ENCODE data around the gene AP3S1. TPM values are rescaled to one million over a fixed set of nuclear protein-coding genes. Genes with fewer than 3 reads are reported as not detected.

The AP3S1 gene
- total RNA-seq, 1 experiment from 2014 or later, result 60.8 TPM

- TF ChIP-seq, protein P1, sequence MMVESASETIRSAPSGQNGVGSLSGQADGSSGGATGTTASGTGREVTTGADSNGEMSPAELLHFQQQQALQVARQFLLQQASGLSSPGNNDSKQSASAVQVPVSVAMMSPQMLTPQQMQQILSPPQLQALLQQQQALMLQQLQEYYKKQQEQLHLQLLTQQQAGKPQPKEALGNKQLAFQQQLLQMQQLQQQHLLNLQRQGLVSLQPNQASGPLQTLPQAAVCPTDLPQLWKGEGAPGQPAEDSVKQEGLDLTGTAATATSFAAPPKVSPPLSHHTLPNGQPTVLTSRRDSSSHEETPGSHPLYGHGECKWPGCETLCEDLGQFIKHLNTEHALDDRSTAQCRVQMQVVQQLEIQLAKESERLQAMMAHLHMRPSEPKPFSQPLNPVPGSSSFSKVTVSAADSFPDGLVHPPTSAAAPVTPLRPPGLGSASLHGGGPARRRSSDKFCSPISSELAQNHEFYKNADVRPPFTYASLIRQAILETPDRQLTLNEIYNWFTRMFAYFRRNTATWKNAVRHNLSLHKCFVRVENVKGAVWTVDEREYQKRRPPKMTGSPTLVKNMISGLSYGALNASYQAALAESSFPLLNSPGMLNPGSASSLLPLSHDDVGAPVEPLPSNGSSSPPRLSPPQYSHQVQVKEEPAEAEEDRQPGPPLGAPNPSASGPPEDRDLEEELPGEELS (CRISPR knock-in tag; IDR thresholded peaks at IDR 0.05), result no peak
- TF ChIP-seq NFYB (CRISPR knock-in tag; conservative IDR thresholded peaks at IDR 0.05; ENCODE audit: low read depth) (no peak), ETV6 (CRISPR knock-in tag; IDR thresholded peaks at IDR 0.05) (no peak)
Observed at GRCh38 chr5:115854139-115854538, 12.4 kb downstream of the AP3S1 start (continued).

GRCh38 chr5:115855959-115856358, 14.2 kb downstream of the AP3S1 start:
- no peak for DNase-seq (ENCODE audit: low spot score)
- Mint-ChIP-seq H3K4me3 (no peak overlapping the region), H3K4me1 (peaks cover 43% of the 10 kb centered on the region), H3K36me3 (peaks cover 14% of the 10 kb centered on the region), H3K27ac (no peak overlapping the region), H3K9me3 (peaks cover 15% of the 10 kb centered on the region), H3K27me3 (ENCODE audit: low read depth) (no peaks in the 10 kb centered on the region; the same call in 1 of the 2 replicates)
- CTCF ChIA-PET, result interaction anchor here (0.7 kb wide), 1 partner anchor 20 kb away, joined by 3 read pairs; no protein-coding TSS in a partner anchor
- POLR2A ChIA-PET, result no interaction called here
- no peak for TF ChIP-seq ZNF423 (CRISPR knock-in tag; IDR thresholded peaks at IDR 0.05)
- no peak for TF ChIP-seq FOXJ3 (CRISPR knock-in tag; IDR thresholded peaks at IDR 0.05; ENCODE audit: borderline replicate concordance)
- TF ChIP-seq MXD4 (CRISPR knock-in tag; IDR thresholded peaks at IDR 0.05; ENCODE audit: borderline replicate concordance), result no peak
- TF ChIP-seq CBFB (CRISPR knock-in tag; IDR thresholded peaks at IDR 0.05; ENCODE audit: low read depth), result no peak
- TF ChIP-seq, protein P2, sequence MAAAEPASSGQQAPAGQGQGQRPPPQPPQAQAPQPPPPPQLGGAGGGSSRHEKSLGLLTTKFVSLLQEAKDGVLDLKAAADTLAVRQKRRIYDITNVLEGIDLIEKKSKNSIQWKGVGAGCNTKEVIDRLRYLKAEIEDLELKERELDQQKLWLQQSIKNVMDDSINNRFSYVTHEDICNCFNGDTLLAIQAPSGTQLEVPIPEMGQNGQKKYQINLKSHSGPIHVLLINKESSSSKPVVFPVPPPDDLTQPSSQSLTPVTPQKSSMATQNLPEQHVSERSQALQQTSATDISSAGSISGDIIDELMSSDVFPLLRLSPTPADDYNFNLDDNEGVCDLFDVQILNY (CRISPR knock-in tag; IDR thresholded peaks at IDR 0.05), result no peak
- TF ChIP-seq USF1 (CRISPR knock-in tag; IDR thresholded peaks at IDR 0.05), result no peak
- TF ChIP-seq, protein P3, sequence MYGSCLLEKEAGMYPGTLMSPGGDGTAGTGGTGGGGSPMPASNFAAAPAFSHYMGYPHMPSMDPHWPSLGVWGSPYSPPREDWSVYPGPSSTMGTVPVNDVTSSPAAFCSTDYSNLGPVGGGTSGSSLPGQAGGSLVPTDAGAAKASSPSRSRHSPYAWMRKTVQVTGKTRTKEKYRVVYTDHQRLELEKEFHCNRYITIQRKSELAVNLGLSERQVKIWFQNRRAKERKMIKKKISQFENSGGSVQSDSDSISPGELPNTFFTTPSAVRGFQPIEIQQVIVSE (CRISPR knock-in tag; IDR thresholded peaks at IDR 0.05; ENCODE audit: borderline replicate concordance), result no peak
- no peak for TF ChIP-seq CREM (CRISPR knock-in tag; IDR thresholded peaks at IDR 0.05)
- TF ChIP-seq, protein P4, sequence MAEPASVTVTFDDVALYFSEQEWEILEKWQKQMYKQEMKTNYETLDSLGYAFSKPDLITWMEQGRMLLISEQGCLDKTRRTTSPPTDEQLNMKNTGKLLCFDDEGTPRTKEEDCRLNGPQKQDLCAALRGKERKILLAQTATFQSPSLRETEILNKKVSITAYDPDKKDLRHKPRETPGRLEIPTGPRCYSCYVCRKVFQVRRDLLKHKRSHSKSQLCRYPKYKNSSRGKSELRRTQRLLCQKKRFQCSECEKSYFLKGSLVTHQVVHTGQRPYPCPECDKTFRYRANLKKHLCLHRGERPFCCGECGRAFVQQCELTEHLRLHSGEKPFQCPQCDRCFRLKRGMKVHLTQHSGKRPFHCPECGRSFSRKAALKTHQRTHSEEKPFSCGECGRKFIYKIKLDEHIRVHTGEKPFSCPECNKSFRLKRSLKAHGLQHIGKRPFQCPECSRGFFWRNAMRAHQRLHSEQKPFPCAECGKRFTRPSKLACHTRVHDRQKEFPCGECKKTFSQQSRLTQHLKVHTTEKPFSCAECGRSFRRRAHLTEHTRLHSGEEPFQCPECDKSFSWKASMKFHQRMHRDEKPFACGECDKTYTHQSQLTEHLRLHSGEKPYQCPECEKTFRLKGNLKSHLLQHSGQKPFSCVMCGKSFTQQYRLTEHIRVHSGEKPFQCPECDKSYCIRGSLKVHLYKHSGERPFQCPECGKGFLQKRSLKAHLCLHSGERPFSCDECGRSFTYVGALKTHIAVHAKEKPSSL (CRISPR knock-in tag; conservative IDR thresholded peaks at IDR 0.05), result no peak
- no peak for TF ChIP-seq FOXP1 (CRISPR knock-in tag; IDR thresholded peaks at IDR 0.05; ENCODE audit: borderline replicate concordance)
- no peak for TF ChIP-seq ZNF317 (CRISPR knock-in tag; IDR thresholded peaks at IDR 0.05; ENCODE audit: borderline replicate concordance, low read depth)
- no peak for TF ChIP-seq ZNF219 (CRISPR knock-in tag; IDR thresholded peaks at IDR 0.05; ENCODE audit: borderline replicate concordance)
- TF ChIP-seq SMAD4 (CRISPR knock-in tag; IDR thresholded peaks at IDR 0.05), result no peak
- no peak for TF ChIP-seq ATF1 (CRISPR knock-in tag; IDR thresholded peaks at IDR 0.05)
- ATAC-seq, result no peak

DNA sequence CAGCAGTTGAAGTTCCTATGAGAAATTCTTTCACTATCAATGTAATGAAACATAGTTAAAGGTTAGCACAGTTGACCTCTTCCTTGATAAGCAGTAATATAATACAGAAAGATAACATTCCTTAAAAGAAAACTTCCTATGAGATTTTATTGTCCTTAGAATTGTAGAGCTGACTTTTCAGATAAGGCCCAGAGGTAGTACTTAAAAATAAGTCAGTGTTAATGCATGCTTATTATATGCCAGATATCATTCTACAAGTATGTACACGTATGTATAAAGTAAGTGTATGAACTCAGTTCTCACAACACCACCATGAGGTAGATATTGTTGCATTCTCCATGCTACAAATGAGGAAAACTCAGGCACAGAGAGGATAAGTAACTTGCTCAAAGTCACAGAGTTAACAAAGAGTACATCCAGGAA, 15.3 kb downstream of the AP3S1 start:
- ATAC-seq, result no peak
- H3K4me1 Mint-ChIP-seq, result peaks cover 39% of the 10 kb centered on the region
- H3K9me3 Mint-ChIP-seq, result peaks cover 15% of the 10 kb centered on the region
- H3K27ac Mint-ChIP-seq, result no peak overlapping the region
- POLR2A ChIA-PET, result no interaction called here
- DNase-seq (ENCODE audit: low spot score), result no peak
- H3K27me3 Mint-ChIP-seq (ENCODE audit: low read depth), result no peaks in the 10 kb centered on the region; the same call in 1 of the 2 replicates
- no peak overlapping the region for H3K4me3 Mint-ChIP-seq
- CTCF ChIA-PET, result no interaction called here
- H3K36me3 Mint-ChIP-seq, result peaks cover 14% of the 10 kb centered on the region
- TF ChIP-seq ZNF396 (CRISPR knock-in tag; IDR thresholded peaks at IDR 0.05; ENCODE audit: borderline replicate concordance) (no peak), PRDM15 (CRISPR knock-in tag; IDR thresholded peaks at IDR 0.05) (no peak), ZBTB43 (CRISPR knock-in tag; IDR thresholded peaks at IDR 0.05) (no peak), SP1 (CRISPR knock-in tag; conservative IDR thresholded peaks at IDR 0.05) (no peak)

Data from WTC11 (cell line).